Osteocyte (in vitro differentiated cells): ENCODE data around the gene DBF4B. TPM values are rescaled to one million over a fixed set of nuclear protein-coding genes. Genes with fewer than 3 reads are reported as not detected.
A peak's percentile ranks its signal among the peaks of the same experiment; 100 is the strongest.

Experiments
- DNase-seq: peaks from one replicate; pipeline ENCODE4 v3.0.0; 2021; ENCODE audit warnings: mixed read lengths; ENCODE audit not compliant: unreplicated experiment; ENCODE audit errors: extremely low spot score
- H3K27ac Mint-ChIP-seq: one replicate; pipeline ENCODE4 v1.8.0; 2021; ENCODE audit warnings: mild to moderate bottlenecking, mixed read lengths; ENCODE audit not compliant: unreplicated experiment
- H3K27me3 Mint-ChIP-seq: one replicate; pipeline ENCODE4 v1.8.0; 2021; ENCODE audit warnings: mixed read lengths; ENCODE audit not compliant: unreplicated experiment
- H3K36me3 Mint-ChIP-seq: one replicate; pipeline ENCODE4 v1.8.0; 2021; ENCODE audit warnings: mixed read lengths; ENCODE audit not compliant: unreplicated experiment
- H3K4me1 Mint-ChIP-seq: one replicate; pipeline ENCODE4 v1.8.0; 2021; ENCODE audit warnings: mixed read lengths; ENCODE audit not compliant: unreplicated experiment
- H3K4me3 Mint-ChIP-seq: one replicate; pipeline ENCODE4 v1.8.0; 2021; ENCODE audit warnings: mild to moderate bottlenecking, moderate library complexity, mixed read lengths; ENCODE audit not compliant: unreplicated experiment
- H3K9me3 Mint-ChIP-seq: one replicate; pipeline ENCODE4 v1.8.0; 2021; ENCODE audit warnings: mixed read lengths; ENCODE audit not compliant: unreplicated experiment
- total RNA-seq: library from RNA; stranded (reverse); gene quantifications from 2 replicates; pipeline ENCODE4 v1.2.1, GENCODE V29; 2021
- TF ChIP-seq, protein P1 (sequence below): fragments of 200-600 bp; sonication (generic); IDR thresholded peaks from 2 replicates; pipeline ENCODE4 v1.5.0; 2021; ENCODE audit warnings: antibody characterized with exemption, mild to moderate bottlenecking, moderate library complexity

Gene DBF4B
- total RNA-seq, 1 donor from 2014 or later = 9.2 TPM

DNA sequence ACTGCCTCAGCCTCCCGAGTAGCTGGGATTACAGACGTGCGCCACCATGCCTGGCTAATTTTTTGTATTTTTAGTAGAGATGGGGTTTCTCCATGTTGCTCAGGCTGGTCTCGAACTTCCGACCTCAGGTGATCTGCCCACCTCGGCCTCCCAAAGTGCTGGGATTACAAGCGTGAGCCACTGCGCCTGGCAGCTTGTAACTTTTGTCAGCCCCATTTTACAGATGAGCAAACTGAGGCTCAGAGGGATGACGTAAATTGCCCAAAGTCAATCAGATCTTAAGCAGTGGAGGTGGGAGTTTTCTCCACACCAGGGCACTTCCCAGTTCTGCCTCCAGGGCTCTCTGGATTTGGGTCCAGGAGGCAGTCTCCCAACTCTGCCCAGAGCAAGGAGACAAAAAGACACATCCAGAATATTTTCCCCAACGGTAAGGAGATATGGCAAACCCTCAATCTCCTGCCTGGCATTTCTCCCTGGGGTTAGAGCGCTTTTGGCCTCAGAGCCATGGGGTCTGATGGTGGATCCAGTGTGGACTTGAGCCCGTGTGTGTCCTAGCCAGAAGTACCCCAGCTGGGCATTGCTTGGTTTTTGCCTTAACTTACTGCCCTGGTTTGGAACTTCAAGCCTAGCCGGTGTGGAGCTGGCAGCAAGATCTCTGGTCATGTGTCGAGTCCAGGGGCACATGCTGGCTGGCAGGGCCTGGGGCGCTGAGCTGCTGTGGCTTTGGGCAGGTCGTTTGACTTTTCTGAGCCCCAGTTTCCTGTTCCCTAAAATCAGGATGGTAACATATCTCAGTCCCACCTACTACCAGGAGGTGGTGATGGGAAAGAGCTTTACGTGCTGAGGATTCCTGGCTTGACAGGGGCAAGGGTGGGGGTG, 53.7 kb downstream of the DBF4B start:
- Mint-ChIP-seq H3K4me1 (no peaks in the 10 kb centered on the region), H3K36me3 (no peaks in the 10 kb centered on the region), H3K27ac (no peak overlapping the region), H3K9me3 (no peaks in the 10 kb centered on the region), H3K4me3 (no peak overlapping the region), H3K27me3 (peaks cover 6% of the 10 kb centered on the region)
- TF ChIP-seq, protein P1, sequence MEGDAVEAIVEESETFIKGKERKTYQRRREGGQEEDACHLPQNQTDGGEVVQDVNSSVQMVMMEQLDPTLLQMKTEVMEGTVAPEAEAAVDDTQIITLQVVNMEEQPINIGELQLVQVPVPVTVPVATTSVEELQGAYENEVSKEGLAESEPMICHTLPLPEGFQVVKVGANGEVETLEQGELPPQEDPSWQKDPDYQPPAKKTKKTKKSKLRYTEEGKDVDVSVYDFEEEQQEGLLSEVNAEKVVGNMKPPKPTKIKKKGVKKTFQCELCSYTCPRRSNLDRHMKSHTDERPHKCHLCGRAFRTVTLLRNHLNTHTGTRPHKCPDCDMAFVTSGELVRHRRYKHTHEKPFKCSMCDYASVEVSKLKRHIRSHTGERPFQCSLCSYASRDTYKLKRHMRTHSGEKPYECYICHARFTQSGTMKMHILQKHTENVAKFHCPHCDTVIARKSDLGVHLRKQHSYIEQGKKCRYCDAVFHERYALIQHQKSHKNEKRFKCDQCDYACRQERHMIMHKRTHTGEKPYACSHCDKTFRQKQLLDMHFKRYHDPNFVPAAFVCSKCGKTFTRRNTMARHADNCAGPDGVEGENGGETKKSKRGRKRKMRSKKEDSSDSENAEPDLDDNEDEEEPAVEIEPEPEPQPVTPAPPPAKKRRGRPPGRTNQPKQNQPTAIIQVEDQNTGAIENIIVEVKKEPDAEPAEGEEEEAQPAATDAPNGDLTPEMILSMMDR = no peak
- no peak for DNase-seq

DNA sequence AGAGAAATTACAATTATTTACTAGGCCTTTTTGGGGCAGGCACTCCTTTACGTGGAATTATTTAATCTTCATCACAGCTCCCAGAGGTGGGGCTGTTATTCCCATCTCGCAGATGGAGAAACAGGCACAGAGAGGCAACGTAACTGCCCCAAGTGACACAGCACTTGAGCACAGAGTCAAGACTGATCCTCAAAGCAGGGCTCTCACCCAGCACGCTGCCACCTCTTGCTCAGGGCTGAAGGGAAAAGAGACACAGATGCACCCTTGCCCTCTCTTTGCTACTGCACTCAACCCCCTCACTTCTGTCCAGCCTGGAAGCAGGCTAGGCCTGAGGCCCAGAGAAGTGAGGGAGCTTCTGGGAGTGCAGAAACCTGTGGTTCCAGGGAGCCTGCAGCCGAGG, 54.7 kb downstream of the DBF4B start:
- Mint-ChIP-seq H3K36me3 (no peaks in the 10 kb centered on the region), H3K27me3 (peaks cover 6% of the 10 kb centered on the region), H3K27ac (no peak overlapping the region), H3K4me1 (peaks cover 5% of the 10 kb centered on the region), H3K9me3 (no peaks in the 10 kb centered on the region), H3K4me3 (no peak overlapping the region)
- TF ChIP-seq, protein P1 = no peak
- no peak for DNase-seq

DNA sequence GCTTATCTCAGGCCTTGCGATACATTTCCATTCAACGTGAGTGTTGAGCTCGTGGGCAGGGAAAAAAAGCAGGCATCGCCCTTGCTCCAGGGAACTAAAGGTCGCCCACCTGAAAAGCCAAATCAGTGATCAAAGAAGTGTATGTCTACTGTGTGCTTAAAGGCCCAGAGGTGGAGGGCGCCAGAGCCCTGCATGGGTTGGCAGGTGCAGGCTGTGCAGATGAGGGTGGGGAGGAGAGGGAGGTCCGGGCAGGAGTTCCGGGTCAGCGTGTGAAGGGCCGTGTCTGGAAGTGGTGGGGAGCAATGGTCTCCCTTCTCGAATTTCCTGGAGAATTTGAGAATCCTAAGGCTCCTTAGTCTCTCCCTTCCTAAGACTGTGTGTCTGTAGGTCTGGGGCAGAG, 57.5 kb downstream of the DBF4B start:
- Mint-ChIP-seq H3K27me3 (peaks cover 6% of the 10 kb centered on the region), H3K4me3 (no peak overlapping the region), H3K9me3 (no peaks in the 10 kb centered on the region), H3K36me3 (no peaks in the 10 kb centered on the region), H3K4me1 (peaks cover 5% of the 10 kb centered on the region), H3K27ac (no peak overlapping the region)
- no peak for DNase-seq
- TF ChIP-seq, protein P1 = no peak

DNA sequence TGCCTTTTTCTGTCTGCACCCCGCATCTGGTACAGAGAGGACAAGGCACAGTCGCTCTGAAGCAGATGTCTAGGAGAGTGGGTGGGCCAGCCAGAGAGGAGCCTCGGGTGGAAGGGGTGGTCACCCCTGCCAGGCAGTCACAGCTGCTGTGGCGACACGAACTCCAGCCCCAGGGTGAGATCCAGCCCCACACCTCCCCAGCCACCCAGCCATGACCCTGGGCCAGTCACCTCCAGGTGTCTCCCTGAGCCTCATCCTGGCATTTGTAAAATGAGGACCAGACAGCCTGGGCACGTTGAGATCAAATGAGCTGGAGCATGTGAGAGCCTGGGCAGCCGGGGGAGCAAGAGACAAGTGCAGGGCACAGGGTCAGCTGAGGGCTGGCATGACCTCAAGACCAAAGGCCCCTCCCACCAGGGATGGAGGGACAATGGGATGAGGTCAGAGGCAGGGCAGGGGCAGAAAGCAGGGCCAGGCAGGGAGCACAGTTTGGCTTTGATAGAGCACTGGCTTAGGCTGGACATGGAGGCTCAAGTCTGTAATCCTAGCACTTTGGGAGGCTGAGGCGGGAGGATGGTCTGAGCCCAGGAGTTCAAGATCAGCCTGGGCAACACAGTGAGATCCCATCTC, 58.1 kb downstream of the DBF4B start:
- DNase-seq = peak; percentile 79
- no peaks in the 10 kb centered on the region for H3K36me3 Mint-ChIP-seq

More for the DNA sequence above, 58.1 kb downstream of the DBF4B start:
- H3K4me3 Mint-ChIP-seq = no peak overlapping the region
- TF ChIP-seq, protein P1 = no peak
- H3K9me3 Mint-ChIP-seq = no peaks in the 10 kb centered on the region
- no peak overlapping the region for H3K27ac Mint-ChIP-seq
- peaks cover 2% of the 10 kb centered on the region for H3K27me3 Mint-ChIP-seq
- H3K4me1 Mint-ChIP-seq = peaks cover 5% of the 10 kb centered on the region
